Right renal pelvis (tissue), 4 donors: ENCODE data around the gene AIMP2. TPM values are rescaled to one million over a fixed set of nuclear protein-coding genes. Genes with fewer than 3 reads are reported as not detected.
"Not testable (repeated sequence)": the region's sequence is repeated elsewhere in the genome, so short reads cannot be mapped to it uniquely, and the experiment has no call there.

Experiments
- DNase-seq, 4 donors: peaks; one replicate each; pipeline ENCODE4 v3.0.0-alpha.2; 2013; ENCODE audit warnings: low read depth in 4 of 4, low spot score in 3 of 4, missing footprints in 1 of 4
- polyA plus RNA-seq, 4 donors: library from polyadenylated mRNA; unstranded; fragments of 120-200 nt; gene quantifications; one replicate each; pipeline ENCODE4 v1.2.1, GENCODE V29; 2013; ENCODE audit not compliant: insufficient read length in 4 of 4

Gene AIMP2
- polyA plus RNA-seq: 10 to 100 TPM; 25.0 to 27.5 (median 26.9) TPM

DNA sequence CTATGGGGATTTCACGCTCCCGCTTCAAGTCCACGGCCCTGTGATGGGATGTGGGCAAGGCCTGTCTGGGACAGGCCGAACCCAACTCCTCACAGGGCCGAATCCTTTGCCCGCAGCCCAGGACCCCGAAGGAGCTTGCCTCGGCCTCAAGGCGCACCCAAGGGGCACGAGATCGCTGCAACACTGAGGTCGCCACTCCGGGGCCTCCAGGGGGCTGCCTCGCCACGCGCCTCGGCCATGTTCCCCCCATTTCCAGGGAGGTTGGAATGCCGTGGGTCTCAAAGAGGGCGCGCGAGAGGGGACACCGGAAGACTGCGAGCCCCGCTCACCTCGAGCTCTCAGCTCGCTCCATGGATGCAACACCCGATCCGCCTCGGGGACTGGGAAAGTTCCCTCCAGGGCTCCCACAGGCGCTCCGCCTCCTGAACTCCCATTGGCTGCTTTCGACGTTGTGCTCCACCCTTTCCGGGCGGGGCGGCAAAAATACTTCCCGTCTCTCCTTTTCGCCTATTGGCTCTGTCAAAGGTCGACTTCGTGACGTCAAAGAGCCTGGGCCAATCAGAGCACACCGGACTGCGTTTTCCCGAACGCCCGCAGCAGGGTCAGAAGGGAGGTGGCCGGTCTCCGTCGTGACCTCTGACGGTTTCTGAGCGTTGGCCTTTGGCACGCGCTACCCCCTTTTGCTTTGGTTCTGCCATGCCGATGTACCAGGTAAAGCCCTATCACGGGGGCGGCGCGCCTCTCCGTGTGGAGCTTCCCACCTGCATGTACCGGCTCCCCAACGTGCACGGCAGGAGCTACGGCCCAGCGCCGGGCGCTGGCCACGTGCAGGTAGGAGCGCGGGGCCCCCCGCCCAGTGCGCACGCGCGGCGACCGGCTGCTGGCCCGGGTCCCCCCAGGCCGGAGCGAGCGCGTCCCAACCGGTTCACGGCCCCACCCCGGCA is at the start of gene AIMP2, which contains the start of gene PMS2:
Gene AIMP2, plus strand, starts transcription at position 605 of the 944 bp plus-strand sequence. Its CDS starts 92 bp downstream, at position 697.
Gene PMS2, minus strand, starts transcription at position 382 of the 944 bp plus-strand sequence. Its CDS starts 30 bp downstream, at position 352.
- peak; percentile 98 to 100 (median 99) for DNase-seq

DNA sequence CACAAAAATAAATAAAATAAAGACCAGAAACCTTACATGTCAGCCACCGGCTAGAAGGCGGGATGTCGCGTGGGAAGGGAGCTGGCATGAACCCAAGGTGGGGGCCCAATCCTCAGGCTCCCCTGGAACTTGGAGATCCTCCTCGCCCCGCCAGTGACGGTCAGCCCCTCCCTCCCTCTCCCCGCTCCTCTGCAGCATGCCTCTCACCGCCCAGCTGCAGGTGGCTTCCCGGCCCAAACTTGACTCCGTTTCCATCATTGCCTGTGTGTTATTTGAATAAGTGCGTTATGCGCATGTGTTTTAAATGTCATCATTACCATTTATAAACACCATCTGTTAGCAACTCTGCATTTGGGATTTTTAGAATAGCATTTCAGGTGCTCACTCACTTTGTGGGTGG is 45.9 kb upstream of the AIMP2 start:
- not testable (repeated sequence) for DNase-seq

DNA sequence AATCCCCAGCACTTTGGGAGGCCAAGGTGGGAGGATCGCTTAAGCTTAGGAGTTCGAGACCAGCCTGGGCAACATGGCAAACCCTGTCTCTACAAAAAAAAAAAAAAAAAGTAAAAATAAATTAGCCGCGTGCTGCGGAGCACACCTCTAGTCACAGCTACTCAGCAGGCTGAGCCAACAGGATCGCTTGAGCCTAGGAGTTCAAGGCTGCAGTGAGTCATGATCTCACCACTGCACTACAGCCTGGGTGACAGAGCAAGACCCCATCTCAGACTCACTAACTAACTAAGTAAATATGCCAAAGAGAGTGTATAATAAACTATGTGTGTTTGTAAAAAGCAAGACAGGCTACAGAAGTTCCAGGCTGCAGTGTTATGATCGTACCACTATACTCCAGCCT is 45.3 kb upstream of the AIMP2 start:
- DNase-seq: not testable (repeated sequence)

DNA sequence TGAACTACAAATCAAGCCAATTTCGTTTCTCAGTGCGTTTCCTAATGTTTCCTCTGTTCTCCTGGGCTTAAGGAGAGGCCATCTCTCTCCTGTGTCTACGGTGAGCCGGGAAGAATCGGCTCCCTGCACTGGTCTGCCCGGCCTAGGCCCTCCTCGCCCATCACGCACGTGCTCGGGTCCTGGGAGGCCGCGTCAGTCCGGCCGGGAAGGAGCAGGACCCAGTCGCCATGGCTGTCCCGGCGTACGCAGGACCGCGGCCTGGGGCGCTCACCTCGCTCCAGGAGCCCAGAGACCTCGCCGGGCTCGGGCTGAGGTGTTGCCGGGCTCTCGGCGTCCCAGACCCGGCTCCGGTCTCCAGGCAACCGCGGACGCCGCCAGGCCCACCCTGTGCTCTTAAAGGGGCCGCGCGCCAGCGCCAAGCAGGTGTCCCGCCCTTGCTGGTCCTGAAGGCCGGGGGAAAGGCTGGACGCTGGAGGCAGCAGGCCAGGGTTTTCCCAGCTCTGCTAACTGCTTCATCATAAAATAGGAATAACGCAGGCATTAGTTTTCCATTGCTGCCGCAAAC is 38.6 kb upstream of the AIMP2 start, which contains the start of gene RSPH10B:
Gene RSPH10B, minus strand, starts transcription at position 343 of the 565 bp plus-strand sequence. CDS start 3,573 bp downstream, outside the sequence.
- not testable (repeated sequence) for DNase-seq

DNA sequence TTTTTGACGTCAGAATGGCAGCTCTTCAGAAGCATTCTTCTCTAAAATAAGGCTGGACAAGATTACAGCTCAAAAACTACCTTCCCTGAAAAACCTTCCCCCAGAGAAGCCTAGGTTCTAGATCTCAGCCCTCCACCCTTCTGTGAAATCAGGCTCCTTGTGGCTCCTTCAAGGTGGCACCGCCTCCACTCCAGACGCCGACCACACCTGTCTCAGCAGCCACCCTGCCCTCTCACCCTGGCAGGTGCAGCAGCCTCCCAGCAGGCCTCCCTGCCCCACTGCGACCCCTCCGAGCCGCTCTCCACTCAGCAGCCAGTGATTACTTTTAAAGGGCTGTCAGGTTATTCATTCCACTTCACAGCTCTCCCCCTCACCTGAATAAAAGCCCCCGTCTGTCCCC is 35.5 kb upstream of the AIMP2 start:
- not testable (repeated sequence) for DNase-seq

DNA sequence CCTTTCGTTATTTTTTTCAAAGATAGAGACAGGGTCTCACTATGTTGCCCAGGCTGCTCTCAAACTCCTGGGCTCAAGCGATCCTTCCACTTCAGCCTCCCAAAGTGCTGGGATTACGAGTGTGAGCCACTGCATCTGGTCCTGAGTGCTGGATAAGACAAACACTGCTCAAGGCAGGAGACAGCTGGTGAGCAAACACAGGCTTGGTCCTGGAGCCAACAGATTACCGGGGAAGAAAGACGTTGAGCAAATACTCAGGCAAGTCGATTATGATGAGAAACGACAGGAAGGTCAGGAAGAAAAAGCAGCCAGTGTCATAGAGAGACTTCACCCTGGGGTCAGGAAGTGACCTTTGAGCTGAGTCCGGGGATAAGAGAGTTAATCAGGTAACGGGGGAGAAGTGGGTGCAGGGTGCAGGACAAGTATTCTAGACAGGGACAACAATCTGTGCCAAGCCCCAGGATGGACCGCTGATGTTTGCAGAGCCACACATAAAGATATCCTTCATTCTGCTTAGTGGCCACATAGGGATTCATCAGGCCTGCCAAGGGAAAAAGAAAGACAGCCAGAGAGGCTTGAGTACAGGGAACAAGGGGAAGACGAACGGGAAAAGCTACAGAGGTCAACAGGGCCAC is 29.3 kb upstream of the AIMP2 start:
- DNase-seq: not testable (repeated sequence)

DNA sequence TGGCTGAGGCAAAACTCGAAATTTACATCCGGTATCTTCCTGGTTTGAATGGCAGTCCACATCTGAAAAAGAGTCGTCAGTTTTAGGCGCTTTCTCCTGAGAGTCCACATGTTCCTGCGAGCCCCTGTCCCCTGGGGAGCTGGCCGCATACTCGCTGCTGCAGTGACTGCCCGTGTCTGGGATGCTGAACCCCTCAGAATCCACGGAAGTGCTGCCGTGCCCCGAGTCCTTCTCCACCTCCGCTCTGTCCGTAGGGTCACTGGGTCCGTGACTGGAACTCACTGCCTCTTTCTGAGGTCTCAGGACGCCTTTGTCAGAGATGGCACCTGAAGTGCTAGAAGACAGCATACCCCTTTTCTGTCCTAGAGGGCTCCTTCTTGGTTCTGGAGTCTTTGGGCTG is 22.0 kb upstream of the AIMP2 start:
- not testable (repeated sequence) for DNase-seq

DNA sequence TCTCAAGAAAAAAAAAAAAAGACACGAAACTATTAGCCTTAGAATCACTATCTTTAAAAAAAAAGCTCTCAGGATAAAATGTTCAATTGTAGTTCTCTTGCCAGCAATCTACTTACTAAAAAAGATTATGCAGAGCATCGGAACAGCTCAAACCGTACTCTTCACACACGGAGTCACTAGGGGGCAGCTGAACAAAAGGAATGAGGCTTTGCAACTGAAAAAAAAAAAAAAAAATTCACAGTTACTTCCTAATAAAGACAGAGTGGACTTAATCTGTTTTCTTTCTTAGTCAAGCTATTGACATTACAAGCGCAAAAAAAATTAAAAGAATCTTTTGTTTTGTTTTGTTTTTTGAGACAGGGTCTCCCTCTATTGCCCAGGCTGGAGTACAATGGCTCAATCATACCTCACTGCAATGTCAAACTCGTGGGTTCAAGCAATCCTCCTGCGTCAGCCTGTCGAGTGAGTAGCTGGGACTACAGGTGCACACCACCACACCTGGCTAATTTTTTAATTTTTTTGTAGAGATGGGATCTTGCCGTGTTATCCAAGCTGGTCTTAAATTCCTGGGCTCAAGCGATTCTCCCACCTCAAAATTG is 11.8 kb upstream of the AIMP2 start:
- no peak for DNase-seq

DNA sequence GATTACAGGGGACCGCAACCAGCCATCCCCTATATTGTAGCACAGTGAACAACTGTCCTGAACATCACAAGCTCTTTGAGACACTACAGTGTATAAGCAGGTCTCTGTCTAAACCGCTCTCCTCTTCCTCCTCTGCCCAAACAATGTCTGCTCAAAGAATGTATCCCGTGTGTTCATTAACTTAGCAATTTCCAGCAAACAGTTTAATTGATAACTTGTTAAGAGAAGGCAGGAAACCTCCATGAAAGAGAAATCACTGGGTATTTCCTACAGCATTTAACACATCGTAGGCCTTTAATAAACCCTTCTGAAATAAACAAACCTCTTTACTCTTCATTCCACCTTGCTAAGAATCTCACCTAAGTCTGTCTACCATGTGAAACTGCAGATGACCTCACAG is 1.7 kb upstream of the AIMP2 start:
- no peak for DNase-seq

DNA sequence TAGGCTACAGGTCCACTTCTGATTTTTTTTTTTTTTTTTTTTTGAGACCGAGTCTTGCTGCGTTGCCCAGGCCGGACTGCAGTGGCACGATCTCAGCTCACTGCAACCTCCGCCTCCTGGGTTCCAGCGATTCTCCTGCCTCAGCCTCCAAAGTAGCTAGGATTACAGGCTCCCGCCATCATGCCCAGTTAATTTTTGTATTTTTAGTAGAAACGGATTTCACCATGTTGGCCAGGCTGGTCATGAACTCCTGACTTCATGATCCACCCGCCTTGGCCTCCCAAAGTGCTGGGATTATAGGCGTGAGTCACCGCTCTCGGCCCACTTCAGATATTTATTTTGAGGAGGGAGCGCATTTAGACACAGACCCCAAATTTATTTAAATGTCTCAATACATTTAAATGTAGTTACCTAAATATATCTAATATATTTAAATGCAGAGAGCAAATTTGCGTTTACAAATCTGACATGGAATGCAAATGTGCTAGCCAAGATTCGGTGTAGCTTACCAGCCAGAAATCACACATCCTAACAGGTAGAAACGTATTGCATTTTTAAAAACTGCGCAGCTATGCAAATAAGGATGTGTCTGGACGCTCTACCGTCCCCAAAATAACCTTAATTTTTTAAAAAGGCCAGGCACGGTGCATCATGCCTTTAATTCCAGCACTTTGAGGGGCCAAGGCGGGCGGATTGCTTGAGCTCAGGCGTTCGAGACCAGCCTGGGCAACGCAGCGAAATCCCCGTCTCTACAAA is 1.1 kb upstream of the AIMP2 start:
- not testable (repeated sequence) for DNase-seq

DNA sequence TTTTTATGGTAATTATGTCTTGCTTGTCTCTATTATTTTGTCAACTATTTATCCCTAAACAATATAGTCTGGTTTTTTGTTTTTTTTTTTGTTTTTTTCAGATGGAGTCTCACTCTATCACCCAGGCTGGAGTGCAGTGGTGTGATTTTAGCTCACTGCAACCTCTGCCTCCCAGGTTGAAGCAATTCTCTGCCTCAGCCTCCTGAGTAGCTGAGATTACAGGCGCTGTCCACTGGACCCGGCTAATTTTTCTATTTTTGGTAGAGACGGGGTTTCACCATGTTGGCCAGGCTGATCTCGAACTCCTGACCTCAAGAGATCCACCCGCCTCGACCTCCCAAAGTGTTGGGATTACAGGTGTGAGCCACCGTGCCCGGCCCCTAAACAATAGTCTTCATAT is 1.3 kb downstream of the AIMP2 start:
- not testable (repeated sequence) for DNase-seq

DNA sequence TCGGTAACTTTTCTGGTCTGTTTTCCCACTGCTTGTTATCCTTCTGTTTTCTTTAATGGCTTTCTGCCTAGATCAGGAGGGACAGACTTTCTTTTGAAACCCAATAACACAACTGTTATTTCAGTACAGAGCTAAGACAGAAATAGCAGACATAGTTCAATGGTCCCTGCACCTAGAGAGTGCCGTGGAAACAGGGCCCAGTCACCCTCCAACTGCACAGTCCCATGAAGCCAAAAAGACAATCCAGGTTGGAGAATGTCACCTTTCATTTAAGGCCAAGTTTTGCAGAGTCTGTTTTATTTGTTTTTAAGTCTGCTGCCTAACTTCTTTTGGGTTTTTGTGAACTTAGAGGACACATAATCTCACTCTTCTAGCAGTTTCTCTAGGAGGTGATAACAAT is 2.5 kb downstream of the AIMP2 start:
- no peak for DNase-seq

DNA sequence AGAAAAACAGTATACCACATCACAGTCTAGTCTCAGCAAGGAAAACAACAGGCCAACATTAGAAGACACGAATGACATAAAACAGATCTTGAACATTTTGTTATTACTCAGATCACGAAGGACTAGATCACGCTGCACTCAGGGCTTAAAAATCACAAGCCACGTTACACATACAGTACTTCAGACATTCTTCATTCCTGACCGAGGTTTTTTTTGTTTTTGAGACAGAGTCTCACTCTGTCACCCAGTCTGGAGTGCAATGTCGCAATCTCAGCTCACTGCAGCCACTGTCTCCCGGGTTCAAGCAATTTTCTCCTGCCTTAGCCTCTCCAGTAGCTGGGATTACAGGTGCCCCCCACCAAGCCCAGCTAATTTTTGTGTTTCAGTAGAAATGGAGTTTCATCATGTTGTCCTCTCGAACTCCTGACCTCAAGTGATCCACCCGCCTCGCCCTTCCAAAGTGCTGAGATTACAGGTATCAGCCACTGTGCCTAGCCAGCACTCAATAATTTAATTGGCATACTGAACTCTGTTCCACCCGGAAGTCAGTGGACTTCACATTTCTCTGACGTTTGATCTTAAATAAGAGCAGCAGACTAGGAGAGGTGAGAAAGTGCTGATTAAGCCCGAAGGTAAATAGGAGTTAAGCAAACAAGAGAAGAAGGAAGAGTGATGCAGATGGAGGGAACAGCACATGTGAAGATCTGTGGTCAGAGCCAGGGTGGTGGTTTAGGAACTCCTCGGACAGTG is 3.5 kb downstream of the AIMP2 start:
- DNase-seq: no peak

DNA sequence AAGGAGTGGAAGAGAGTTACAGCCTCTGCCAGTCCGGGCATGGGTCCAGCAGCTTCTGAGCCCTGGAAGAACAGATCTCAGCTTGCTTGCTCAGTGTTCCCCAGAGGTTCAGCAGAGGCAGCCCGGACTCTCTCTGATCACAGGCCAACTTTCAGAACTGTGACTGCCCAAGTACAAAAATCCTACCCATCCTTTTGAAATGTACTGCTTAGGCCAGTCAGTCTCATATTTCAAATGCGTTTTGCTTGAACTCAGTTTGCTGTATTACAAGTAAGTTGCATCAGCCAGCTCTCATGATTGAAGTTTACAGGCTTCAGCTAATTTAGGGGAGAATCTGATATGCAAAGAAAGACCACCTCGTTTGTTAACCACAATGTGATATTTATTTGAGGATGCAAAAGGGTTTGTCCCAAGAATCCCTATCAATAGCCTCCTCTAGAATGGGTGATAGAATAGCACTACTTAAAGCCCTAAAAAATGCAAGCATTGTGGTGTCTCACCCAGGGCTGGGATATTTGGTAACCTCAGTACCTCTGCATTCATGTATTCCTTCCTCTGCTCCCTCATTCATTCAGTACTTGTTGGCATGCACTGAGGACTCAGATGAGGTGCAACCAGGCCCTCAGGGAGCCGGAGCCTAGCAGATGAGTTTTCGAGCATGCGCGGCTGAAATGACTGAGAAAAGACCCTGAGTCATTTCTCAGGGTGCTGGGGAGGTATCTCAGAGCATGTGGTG is 7.0 kb downstream of the AIMP2 start:
- no peak for DNase-seq

DNA sequence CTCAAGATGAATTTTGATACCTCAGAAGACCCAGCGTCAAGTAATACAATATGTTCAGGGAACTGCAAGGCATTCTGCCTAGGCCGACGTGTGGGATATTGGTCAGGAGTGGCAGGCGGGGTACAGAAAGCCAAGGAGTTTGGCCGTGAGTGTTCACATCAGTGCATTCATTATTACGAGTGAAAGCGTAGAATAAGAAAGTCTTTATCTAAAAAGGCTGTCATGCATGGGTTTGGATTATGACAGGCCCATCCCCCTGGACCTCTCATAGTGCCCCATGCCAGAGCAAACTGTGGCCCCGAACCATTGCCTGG is 7.5 kb downstream of the AIMP2 start:
- DNase-seq: no peak

DNA sequence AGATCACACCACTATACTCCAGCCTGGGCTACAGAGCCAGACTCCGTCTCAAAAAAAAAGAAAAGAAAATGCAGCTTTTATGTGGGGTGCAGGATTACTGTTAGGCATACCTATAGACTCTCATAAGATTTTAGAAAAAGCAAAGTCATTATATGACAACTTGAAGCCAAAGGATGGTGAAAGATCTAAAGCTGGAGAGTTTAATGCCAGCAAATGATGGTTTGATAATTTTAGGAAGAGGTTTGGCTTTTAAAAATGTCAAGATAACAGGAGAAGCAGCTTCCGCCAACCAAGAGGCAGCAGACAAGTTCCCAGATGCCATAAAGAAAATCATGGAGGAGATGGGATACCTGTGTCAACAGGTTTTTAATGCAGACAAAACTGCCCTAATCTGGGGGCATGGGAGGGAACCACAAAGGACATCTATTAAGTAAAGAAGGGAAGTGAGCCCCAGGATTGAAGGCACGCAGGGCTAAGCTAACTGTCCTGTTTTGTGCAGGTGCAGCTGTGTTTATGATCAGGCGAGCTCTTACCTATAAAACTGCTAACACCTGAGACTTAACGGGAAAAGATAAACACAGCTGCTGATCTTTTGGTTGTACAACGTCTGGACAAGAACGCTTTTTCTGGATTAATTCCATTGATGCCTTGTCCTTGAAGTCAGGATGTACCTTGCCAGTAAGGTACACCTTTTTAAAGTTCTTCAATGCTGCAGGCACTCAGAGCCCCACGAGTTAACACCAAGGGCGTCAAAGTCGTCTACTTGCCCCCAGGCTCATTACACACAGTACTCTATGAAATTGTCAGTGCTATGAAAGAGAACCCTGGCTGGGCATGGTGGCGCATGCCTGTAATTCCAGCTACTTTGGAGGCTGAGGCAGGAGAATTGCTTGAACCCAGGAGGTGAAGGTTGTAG is 11.6 kb downstream of the AIMP2 start:
- no peak for DNase-seq

DNA sequence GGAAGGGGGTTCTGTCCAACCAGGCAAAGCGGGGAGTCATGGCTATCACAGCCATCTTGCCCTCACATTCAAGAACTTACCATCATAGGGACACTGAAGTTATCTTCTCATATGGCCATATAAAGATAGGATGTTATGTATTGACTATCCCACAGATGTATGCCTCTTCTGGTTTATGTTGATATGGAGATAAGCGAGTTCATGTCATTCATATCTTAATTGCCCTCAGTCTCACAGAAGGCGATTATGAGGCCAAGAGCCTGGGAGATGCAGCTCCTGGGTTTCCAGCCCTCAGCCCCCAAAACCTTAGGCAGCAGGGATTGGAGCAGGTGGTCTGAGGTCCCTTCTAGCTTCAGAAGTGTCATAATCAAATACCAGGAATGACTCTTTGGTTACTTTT is 13.6 kb downstream of the AIMP2 start:
- DNase-seq: no peak

DNA sequence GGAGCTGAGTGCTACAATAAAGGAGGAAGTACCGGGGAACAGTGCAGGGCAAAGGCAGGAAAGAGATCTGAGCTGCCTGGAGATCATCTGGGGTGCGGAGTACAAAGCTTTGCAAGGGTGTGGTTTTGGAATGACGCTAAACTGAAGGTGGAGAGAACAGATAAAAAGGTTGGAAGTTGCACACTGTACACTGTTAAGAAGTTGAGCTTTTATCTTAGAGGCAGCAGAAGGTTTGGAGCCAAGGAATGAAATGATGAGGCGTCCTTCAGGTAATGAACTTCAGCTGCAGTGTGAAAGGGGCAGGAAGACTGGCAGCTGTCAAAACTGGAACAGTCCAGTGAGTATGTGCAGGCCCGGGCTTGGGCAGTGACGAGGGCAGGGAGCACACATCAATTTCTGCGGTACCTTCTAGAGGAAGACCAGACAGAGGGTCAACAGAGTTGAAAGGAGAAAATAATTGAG is 14.9 kb downstream of the AIMP2 start:
- no peak for DNase-seq
